NCI-H187 treated with DMSO at 0.1 percent for 48 hours (cell line): ENCODE results near the gene NAXD.
"Not testable (repeated sequence)": the region's sequence is repeated elsewhere in the genome, so short reads cannot be mapped to it uniquely, and the experiment has no call there.

Experiments
- DNase-seq: peaks from one replicate; lab custom pipeline; 2025; lab: John Stamatoyannopoulos, UW

NAXD gene

DNA sequence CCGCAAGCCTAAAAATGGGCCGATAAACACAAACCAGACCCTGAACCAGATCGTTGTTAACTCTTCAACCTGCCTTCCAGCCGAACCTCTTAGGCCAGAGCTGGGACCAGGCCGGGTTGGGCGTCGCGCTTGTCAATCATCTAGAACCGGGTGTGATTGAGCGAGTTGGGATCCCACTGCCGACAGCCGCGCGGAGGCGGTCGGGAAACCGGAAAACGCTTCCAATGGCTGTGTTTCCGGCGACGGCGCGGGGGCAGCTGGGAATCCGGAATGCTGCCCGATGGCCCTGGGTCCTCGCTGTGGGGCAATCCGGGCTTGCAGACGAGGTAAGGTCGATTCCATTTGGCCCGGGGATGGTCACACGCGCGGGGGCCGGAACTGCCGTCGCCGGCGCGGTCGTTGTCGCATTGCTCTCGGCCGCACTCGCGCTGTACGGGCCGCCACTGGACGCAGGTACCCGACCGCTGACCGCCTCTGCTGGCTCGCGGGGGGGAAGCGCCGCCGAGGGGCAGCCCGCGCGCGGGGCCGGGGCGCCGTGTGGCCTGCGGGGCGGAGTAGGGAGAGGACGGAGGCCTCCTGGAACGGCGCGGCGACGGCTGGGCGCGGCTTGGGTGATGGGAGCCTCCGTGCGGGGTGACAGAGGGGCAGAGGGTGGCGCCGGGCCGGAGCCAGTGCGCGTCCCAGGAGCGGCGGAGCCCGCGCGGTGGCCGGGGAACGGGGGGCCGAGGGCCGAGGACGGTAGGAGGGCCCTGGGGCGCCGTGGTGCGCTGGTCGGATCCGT, at the start of gene NAXD:
TSS of gene NAXD (plus strand) at position 224 of the 781 bp plus-strand sequence. CDS start at position 281, 57 bp downstream.
- DNase-seq, result peak; percentile 73

DNA sequence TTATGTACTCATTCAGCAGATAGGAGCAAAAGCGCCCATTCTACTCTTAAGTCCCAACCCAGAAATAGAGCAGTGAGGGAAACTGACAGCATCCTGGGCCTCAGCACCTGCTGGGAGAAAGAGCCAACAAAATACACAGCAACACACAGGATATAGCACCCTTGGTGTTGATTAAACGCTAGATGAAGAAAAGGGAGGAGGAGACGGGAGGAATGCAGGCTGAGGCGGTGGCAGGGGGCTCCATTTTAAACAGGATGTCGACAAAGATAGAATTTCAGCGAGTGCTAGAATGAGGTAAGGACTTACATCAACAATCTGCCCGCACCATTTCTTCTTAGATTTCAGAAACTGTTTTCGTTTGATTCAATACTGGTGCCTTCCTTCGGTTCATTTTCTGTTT, 49.2 kb upstream of the NAXD start:
- no peak for DNase-seq

DNA sequence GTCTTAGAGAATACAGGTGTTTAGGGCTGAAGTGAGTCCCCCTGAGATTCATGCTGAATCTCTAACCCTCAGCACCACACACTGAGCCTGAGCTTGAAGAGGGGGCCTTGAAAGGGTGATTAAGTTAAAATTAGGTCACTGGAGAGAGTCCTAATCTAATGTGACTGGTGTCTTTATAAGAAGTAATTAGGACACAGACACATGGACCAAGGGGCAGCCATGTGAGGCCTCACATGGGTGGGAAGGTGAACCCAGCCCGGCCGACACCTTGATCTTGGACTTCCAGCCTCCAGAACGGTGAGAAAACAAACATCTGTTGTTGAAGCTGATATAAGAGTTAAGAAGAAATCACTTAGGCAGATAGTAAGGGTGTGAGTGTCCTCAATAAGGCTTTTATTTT, 46.7 kb upstream of the NAXD start:
- no peak for DNase-seq

- not testable (repeated sequence) for DNase-seq
These were observed 45.4 kb upstream of the NAXD start for GRCh38 chr13:110569962-110570361.

DNA sequence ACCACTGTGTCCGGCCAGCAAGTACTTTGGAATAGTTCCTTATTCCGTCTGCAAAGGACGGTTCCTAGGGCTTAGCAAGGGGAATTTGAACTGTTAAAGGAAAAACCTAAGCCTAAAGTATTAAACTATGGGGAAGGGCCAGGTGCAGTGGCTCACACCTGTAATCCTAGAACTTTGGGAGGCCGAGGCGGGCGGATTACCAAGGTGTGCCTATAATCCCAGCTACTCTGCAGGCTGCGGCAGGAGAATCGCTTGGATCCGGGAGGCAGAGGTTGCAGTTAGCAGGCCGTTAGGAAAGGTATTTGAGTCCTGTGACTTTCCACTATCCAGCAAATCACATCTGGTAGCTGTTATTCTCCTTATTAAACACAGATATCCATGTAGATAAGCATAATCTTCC, 44.5 kb upstream of the NAXD start:
- DNase-seq, result no peak

- no peak for DNase-seq
These were observed 43.2 kb upstream of the NAXD start for GRCh38 chr13:110571896-110572777.

DNA sequence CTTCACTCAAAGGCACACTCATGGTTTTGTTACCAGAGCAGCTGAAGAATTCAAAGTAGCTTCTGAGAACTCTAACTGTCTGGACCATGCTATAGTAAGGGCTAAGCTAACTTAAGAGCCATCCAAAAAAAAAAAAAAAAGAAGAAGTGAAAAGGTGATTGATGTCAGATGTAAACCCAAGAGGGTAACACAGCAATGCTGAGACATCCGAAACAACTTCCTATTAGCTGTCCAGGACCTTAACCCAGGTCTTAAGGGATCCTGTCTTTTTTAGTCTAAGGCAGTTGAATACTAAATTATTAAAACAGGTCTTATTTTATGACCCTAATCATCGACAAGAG, 42.6 kb upstream of the NAXD start:
- DNase-seq, result no peak

- no peak for DNase-seq
These were observed 41.2 kb upstream of the NAXD start for GRCh38 chr13:110574161-110574560.

- DNase-seq, result no peak
These were observed 39.8 kb upstream of the NAXD start for GRCh38 chr13:110575322-110576069.

- no peak for DNase-seq
These were observed 39.3 kb upstream of the NAXD start for GRCh38 chr13:110576070-110576394.

DNA sequence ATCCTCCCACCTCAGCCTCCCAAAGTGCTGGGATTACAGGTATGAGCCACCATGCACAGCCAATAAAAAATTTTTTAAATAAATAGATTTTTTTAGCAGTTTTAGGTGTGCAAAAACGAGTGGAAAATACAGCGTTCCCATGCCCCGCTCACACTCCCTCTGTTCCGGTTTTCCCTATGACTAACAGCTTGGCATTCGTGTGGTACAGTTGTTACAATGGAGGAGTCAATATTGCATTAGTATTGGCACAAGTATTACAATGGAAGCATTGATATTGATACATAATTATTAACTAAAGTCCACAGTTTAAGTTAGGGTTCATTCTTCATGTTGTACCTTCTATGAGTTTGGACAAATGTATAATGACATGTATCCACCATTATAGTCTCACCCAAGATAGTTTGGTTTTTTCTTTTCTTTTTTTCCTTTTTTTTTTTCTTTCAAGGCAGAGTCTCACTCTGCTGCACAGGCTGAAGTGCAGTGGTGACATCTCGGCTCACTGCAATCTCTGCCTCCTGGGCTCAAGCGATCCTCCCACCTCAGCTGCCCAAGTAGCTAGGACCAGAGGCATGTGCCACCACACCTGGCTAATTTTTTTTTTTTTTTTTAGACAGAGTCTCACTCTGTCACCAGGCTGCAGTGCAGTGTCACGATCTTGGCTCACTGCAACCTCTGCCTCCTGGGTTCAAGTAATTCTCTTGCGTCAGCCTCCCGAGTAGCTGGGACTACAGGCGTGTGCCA, 38.4 kb upstream of the NAXD start:
- DNase-seq, result no peak

DNA sequence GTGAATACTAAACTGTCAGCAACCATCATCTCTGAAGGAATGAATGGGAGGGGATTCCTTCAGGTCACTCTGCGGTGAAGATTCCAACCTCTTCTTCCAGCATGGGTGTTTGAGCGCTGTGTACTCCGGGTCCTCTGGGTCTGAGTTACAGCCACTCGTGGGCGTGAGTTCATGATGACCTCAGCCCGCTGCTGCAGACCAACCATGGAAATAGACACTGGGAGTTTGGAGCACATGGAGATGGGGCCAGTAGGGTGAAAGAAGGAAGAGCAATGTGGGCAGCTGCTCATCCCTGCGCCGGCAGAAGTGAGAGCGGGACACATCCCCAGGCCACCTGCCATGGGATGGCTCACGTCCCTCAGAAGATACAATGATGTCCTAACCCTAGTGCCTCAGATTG, 37.0 kb upstream of the NAXD start:
- DNase-seq, result no peak

GRCh38 chr13:110580800-110581199, 34.5 kb upstream of the NAXD start:
- no peak for DNase-seq

- DNase-seq, result no peak
These were observed 33.7 kb upstream of the NAXD start for GRCh38 chr13:110581506-110582185.

- no peak for DNase-seq
These were observed 32.9 kb upstream of the NAXD start for GRCh38 chr13:110582421-110582954.

GRCh38 chr13:110583178-110583865, 32.0 kb upstream of the NAXD start:
- no peak for DNase-seq

DNA sequence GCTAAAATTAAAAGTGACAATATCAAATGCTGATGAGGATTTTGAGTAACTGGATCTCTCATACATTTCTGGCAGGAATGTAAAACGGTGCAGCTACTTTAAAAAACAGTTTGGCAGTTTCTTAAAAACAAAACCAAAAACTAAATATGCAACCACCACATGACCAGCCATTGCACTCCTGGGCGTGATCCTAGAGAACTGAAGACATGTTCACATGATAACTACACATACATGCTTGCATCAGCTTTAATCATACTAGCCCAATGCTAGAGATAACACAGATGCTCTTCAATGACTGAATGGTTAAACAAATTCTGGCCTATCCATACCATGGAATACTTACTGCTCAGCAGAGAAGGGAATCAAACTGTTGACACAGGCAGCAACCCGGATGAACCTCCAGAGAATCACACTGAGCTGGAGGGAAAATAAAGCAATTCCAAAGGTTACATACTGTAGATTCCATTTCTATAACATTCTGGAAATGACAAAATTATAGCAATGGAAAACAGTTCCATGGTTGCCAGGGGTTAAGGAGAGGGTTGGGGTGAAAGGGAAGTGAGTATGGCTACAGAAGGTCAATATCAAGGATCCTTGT, 25.5 kb upstream of the NAXD start:
- no peak for DNase-seq

GRCh38 chr13:110590577-110590976, 24.8 kb upstream of the NAXD start:
- DNase-seq, result no peak

DNA sequence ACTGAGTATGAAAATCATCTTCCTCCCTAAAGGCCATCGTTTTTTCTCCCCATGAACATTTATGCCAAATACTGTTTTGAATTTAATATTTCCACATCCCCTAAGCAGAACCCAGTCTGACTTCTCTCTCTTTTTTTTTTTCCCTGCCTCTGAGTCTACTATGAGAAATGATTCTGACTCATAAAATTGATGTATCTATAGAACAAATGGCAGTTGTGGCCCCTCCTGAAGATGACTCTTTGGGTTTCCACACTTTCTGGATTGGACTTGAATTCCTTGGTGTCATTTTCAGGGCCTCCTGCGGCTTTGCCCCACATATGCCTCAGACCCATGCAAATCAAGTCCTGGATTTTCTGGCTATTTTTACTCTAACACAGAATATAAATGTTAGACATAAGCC, 22.7 kb upstream of the NAXD start:
- DNase-seq, result no peak
